SK-N-SH (cell line): ENCODE data around the gene GPD2. TPM values are rescaled to one million over a fixed set of nuclear protein-coding genes. Genes with fewer than 3 reads are reported as not detected.

ENCODE experiments used
- CTCF ChIA-PET: fragments of 300-600, 350-600 bp; formaldehyde crosslinking; extraction: SDS; loops from one replicate; lab custom pipeline; 2021; lab: Yijun Ruan, JAX
- POLR2A ChIA-PET: fragments of 350-600 bp; sonication (Branson Sonifier 250); formaldehyde crosslinking; extraction: SDS; loops from one replicate; lab custom pipeline; 2020; ENCODE audit warnings: antibody characterized with exemption, inconsistent platforms; lab: Yijun Ruan, JAX
- DNase-seq: peaks from one replicate; pipeline ENCODE4 v3.0.0; 2012
- H2AFZ ChIP-seq: fragments of 200-600 bp; sonication (generic); 2 replicates; pipeline ENCODE4 v1.8.1; 2016; ENCODE audit warnings: antibody characterized with exemption, mild to moderate bottlenecking, low read depth
- H3F3A ChIP-seq: fragments of 200-600 bp; sonication (generic); replicated peaks from 2 replicates; pipeline ENCODE3; 2016; ENCODE audit warnings: antibody characterized with exemption, mild to moderate bottlenecking; ENCODE audit not compliant: insufficient read depth
- H3K27ac ChIP-seq, 2 experiments: fragments of 200-500 bp in 1 of 2; fragments of 200-600 bp in 1 of 2; sonication (Bioruptor generic) in 1 of 2; sonication (generic), shearing (Covaris generic) in 1 of 2; 2 replicates each; pipeline versions ENCODE4 v1.5.1 to v1.6.1; 2014 to 2016; ENCODE audit warnings: low read depth in 2 of 2, inconsistent platforms in 1 of 2, low read length in 1 of 2, mild to moderate bottlenecking in 1 of 2, mixed read lengths in 1 of 2
- H3K27me3 ChIP-seq: fragments of 200-600 bp; sonication (generic), shearing (Covaris generic); 2 replicates; pipeline ENCODE4 v1.6.1; 2016; ENCODE audit warnings: mixed run types; ENCODE audit not compliant: insufficient read depth
- H3K36me3 ChIP-seq, 2 experiments: fragments of 200-500 bp in 1 of 2; fragments of 200-600 bp in 1 of 2; sonication (Bioruptor generic) in 1 of 2; sonication (generic) in 1 of 2; replicated peaks in 1 of 2; 2 replicates each; pipeline versions ENCODE3 to v1.5.1; 2014 to 2016; ENCODE audit warnings: low read length in 1 of 2, mild to moderate bottlenecking in 1 of 2; ENCODE audit not compliant: insufficient read depth in 2 of 2, control insufficient read depth in 1 of 2
- H3K4me1 ChIP-seq, 2 experiments: fragments of 200-500 bp in 1 of 2; fragments of 200-600 bp in 1 of 2; sonication (Bioruptor generic) in 1 of 2; sonication (generic), shearing (Covaris generic) in 1 of 2; 2 replicates each; pipeline versions ENCODE4 v1.5.1 to v1.6.1; 2014 to 2016; ENCODE audit warnings: low read depth in 1 of 2, low read length in 1 of 2, mixed run types in 1 of 2; ENCODE audit not compliant: insufficient read depth in 2 of 2, control insufficient read depth in 1 of 2
- H3K4me2 ChIP-seq: fragments of 200-600 bp; sonication (generic), shearing (Covaris generic); 2 replicates; pipeline ENCODE4 v1.6.1; 2017; ENCODE audit warnings: mixed run types
- H3K4me3 ChIP-seq, 2 experiments: fragments of 200-500 bp in 1 of 2; fragments of 200-600 bp in 1 of 2; sonication (Bioruptor generic) in 1 of 2; sonication (generic), shearing (Covaris generic) in 1 of 2; 2 replicates each; pipeline versions ENCODE4 v1.5.1 to v1.8.1; 2014 to 2016; ENCODE audit warnings: low read depth in 2 of 2, inconsistent platforms in 1 of 2, low read length in 1 of 2, mild to moderate bottlenecking in 1 of 2, mixed read lengths in 1 of 2, moderate library complexity in 1 of 2
- H3K79me2 ChIP-seq: fragments of 200-600 bp; sonication (generic); 2 replicates; pipeline ENCODE4 v1.8.1; 2017; ENCODE audit warnings: mild to moderate bottlenecking; ENCODE audit not compliant: insufficient read depth
- H3K9ac ChIP-seq: fragments of 200-600 bp; sonication (generic); 2 replicates; pipeline ENCODE4 v1.6.1; 2017; ENCODE audit warnings: mixed run types
- H3K9me2 ChIP-seq: fragments of 200-600 bp; sonication (generic); 2 replicates; pipeline ENCODE4 v1.6.1; 2017; ENCODE audit warnings: mixed run types
- H3K9me3 ChIP-seq: fragments of 200-600 bp; sonication (generic); 2 replicates; pipeline ENCODE4 v1.6.1; 2017; ENCODE audit warnings: mixed run types, mild to moderate bottlenecking, moderate library complexity
- H4K20me1 ChIP-seq: fragments of 200-600 bp; sonication (generic); 2 replicates; pipeline ENCODE4 v1.6.1; 2017; ENCODE audit warnings: mild to moderate bottlenecking, mixed run types; ENCODE audit not compliant: insufficient read depth
- EP300 ChIP-seq, 2 experiments: IDR thresholded peaks; 2 replicates each; pipeline versions ENCODE4 v1.4.0 to v1.6.1; 2012; ENCODE audit warnings: borderline replicate concordance in 1 of 2, low read depth in 1 of 2, low read length in 1 of 2
- FOSL2 ChIP-seq: IDR thresholded peaks from 2 replicates; pipeline ENCODE4 v1.4.0; 2012; ENCODE audit warnings: low read depth, mild to moderate bottlenecking, moderate library complexity, borderline replicate concordance
- FOXJ3 ChIP-seq: sonication (generic); formaldehyde crosslinking; IDR thresholded peaks from 2 replicates; pipeline ENCODE4 v1.5.1; 2020; ENCODE audit warnings: mild to moderate bottlenecking, missing genetic modification reagents
- GABPA ChIP-seq: IDR thresholded peaks from 2 replicates; pipeline ENCODE4 v1.4.0; 2012; ENCODE audit warnings: low read depth, mild to moderate bottlenecking
- GATA2 ChIP-seq: sonication (generic); formaldehyde crosslinking; IDR thresholded peaks from 2 replicates; pipeline ENCODE4 v1.5.0; 2020; ENCODE audit warnings: mild to moderate bottlenecking, missing genetic modification reagents
- JUND ChIP-seq: IDR thresholded peaks from 2 replicates; pipeline ENCODE4 v1.4.0; 2012
- MEF2A ChIP-seq: IDR thresholded peaks from 2 replicates; pipeline ENCODE4 v1.4.0; 2012; ENCODE audit warnings: low read depth, borderline replicate concordance
- NRF1 ChIP-seq: IDR thresholded peaks from 2 replicates; pipeline ENCODE4 v1.6.1; 2012; ENCODE audit warnings: low read depth, mild to moderate bottlenecking, low read length
- RAD21 ChIP-seq: IDR thresholded peaks from 2 replicates; pipeline ENCODE4 v1.6.1; 2012; ENCODE audit warnings: mild to moderate bottlenecking, low read length
- RCOR1 ChIP-seq: fragments of 150-350 bp; IDR thresholded peaks from 2 replicates; pipeline ENCODE4 v1.6.1; 2017; ENCODE audit warnings: antibody characterized with exemption, low read length
- RFX5 ChIP-seq: IDR thresholded peaks from 2 replicates; pipeline ENCODE4 v1.6.1; 2012; ENCODE audit warnings: mild to moderate bottlenecking, improper control_type of control experiment, low read length
- RXRA ChIP-seq: IDR thresholded peaks from 2 replicates; pipeline ENCODE4 v1.4.0; 2012; ENCODE audit warnings: low read depth, mild to moderate bottlenecking, borderline replicate concordance
- TAF1 ChIP-seq: IDR thresholded peaks from 2 replicates; pipeline ENCODE4 v1.6.1; 2012; ENCODE audit warnings: low read depth, mild to moderate bottlenecking, low read length, moderate library complexity, borderline replicate concordance
- TEAD4 ChIP-seq: IDR thresholded peaks from 2 replicates; pipeline ENCODE4 v1.4.0; 2012; ENCODE audit warnings: mild to moderate bottlenecking, borderline replicate concordance; ENCODE audit not compliant: insufficient read depth
- polyA plus RNA-seq, 3 experiments: library from polyadenylated mRNA; depleted of rRNA; stranded (reverse); fragments of >200 nt; gene quantifications; 2 replicates each; pipeline ENCODE4 v1.2.3, GENCODE V29; 2012
- TF ChIP-seq, protein P1 (sequence below): IDR thresholded peaks from 2 replicates; pipeline ENCODE4 v1.4.0; 2012; ENCODE audit warnings: low read depth, borderline replicate concordance
- TF ChIP-seq, protein P2 (sequence below): IDR thresholded peaks from 2 replicates; pipeline ENCODE4 v1.4.0; 2012; ENCODE audit warnings: low read depth, borderline replicate concordance
- TF ChIP-seq, protein P3 (sequence below): IDR thresholded peaks from 2 replicates; pipeline ENCODE4; 2012
- TF ChIP-seq, protein P4 (sequence below): fragments of 200-600 bp; sonication (generic); IDR thresholded peaks from 2 replicates; pipeline ENCODE4 v1.6.1; 2017; ENCODE audit warnings: antibody characterized with exemption, mild to moderate bottlenecking, moderate library complexity
- TF ChIP-seq, protein P5 (sequence below): IDR thresholded peaks from 2 replicates; pipeline ENCODE4 v1.4.0; 2012; ENCODE audit warnings: low read depth

GPD2 gene
- polyA plus RNA-seq, 1 of the 3 experiments (the other 2 are of a cell fraction): 4.8 TPM

DNA sequence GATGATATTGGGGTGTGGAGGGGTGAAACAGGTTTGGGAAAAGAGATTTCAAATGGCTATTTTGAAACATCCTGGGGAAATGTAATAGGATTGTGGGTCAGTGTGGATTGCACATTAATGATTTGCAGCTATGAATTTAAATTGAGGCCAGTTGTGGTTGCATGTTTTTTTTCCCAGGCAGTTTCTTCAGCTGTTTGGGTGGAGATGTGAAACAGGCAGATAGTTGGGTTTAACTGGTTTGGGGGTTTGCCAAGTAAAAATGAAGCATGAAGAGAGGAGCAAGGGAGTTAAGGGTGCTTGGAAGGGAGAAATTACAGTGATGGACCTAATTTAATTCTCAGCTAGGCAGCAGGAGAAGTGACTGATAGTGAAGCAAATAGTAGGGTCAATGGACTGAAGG, 16.8 kb downstream of the GPD2 start:
- Histone ChIP-seq H3K4me3 (no peak overlapping the region), H3K79me2 (no peaks in the 10 kb centered on the region), H3K27me3 (no peaks in the 10 kb centered on the region), H4K20me1 (no peaks in the 10 kb centered on the region), H2AFZ (no peak overlapping the region), H3K4me2 (no peak overlapping the region), H3K27ac (no peak overlapping the region), H3K9ac (no peak overlapping the region), H3F3A (no peaks in the 10 kb centered on the region), H3K9me3 (no peaks in the 10 kb centered on the region), H3K36me3 (no peaks in the 10 kb centered on the region), H3K4me1 (no peaks in the 10 kb centered on the region), H3K9me2 (no peaks in the 10 kb centered on the region)
- POLR2A ChIA-PET: no interaction called here
- DNase-seq: no peak
- TF ChIP-seq, protein P1, sequence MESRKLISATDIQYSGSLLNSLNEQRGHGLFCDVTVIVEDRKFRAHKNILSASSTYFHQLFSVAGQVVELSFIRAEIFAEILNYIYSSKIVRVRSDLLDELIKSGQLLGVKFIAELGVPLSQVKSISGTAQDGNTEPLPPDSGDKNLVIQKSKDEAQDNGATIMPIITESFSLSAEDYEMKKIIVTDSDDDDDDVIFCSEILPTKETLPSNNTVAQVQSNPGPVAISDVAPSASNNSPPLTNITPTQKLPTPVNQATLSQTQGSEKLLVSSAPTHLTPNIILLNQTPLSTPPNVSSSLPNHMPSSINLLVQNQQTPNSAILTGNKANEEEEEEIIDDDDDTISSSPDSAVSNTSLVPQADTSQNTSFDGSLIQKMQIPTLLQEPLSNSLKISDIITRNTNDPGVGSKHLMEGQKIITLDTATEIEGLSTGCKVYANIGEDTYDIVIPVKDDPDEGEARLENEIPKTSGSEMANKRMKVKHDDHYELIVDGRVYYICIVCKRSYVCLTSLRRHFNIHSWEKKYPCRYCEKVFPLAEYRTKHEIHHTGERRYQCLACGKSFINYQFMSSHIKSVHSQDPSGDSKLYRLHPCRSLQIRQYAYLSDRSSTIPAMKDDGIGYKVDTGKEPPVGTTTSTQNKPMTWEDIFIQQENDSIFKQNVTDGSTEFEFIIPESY: no peak
- no peak for TF ChIP-seq RCOR1
- no peak for TF ChIP-seq GABPA
- no peak for TF ChIP-seq TAF1
- no peak for TF ChIP-seq MEF2A
- TF ChIP-seq RAD21: no peak
- TF ChIP-seq TEAD4: no peak
- TF ChIP-seq EP300 (IDR thresholded peaks at IDR 0.05; ENCODE audit: borderline replicate concordance in 1 of 2, low read depth in 1 of 2, low read length in 1 of 2): no peak
- TF ChIP-seq GATA2 (CRISPR knock-in tag): no peak
- TF ChIP-seq, protein P2, sequence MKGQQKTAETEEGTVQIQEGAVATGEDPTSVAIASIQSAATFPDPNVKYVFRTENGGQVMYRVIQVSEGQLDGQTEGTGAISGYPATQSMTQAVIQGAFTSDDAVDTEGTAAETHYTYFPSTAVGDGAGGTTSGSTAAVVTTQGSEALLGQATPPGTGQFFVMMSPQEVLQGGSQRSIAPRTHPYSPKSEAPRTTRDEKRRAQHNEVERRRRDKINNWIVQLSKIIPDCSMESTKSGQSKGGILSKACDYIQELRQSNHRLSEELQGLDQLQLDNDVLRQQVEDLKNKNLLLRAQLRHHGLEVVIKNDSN: no peak
- TF ChIP-seq RFX5: no peak
- TF ChIP-seq, protein P3, sequence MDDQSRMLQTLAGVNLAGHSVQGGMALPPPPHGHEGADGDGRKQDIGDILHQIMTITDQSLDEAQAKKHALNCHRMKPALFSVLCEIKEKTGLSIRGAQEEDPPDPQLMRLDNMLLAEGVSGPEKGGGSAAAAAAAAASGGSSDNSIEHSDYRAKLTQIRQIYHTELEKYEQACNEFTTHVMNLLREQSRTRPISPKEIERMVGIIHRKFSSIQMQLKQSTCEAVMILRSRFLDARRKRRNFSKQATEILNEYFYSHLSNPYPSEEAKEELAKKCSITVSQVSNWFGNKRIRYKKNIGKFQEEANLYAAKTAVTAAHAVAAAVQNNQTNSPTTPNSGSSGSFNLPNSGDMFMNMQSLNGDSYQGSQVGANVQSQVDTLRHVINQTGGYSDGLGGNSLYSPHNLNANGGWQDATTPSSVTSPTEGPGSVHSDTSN: no peak
- TF ChIP-seq FOXJ3: no peak
- TF ChIP-seq, protein P4, sequence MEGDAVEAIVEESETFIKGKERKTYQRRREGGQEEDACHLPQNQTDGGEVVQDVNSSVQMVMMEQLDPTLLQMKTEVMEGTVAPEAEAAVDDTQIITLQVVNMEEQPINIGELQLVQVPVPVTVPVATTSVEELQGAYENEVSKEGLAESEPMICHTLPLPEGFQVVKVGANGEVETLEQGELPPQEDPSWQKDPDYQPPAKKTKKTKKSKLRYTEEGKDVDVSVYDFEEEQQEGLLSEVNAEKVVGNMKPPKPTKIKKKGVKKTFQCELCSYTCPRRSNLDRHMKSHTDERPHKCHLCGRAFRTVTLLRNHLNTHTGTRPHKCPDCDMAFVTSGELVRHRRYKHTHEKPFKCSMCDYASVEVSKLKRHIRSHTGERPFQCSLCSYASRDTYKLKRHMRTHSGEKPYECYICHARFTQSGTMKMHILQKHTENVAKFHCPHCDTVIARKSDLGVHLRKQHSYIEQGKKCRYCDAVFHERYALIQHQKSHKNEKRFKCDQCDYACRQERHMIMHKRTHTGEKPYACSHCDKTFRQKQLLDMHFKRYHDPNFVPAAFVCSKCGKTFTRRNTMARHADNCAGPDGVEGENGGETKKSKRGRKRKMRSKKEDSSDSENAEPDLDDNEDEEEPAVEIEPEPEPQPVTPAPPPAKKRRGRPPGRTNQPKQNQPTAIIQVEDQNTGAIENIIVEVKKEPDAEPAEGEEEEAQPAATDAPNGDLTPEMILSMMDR: no peak
- no peak for TF ChIP-seq NRF1
- no peak for TF ChIP-seq FOSL2
- no peak for TF ChIP-seq JUND
- TF ChIP-seq, protein P5, sequence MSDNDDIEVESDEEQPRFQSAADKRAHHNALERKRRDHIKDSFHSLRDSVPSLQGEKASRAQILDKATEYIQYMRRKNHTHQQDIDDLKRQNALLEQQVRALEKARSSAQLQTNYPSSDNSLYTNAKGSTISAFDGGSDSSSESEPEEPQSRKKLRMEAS: no peak
- TF ChIP-seq RXRA: no peak
- CTCF ChIA-PET: interaction anchor here (0.6 to 1.3 kb wide), 2 partner anchors 115 to 117 kb away, joined by 3 read pairs; no protein-coding TSS in a partner anchor
